NCI-H1048 (cell line): Measurements from ENCODE around the gene TBKBP1.

Experiments
- DNase-seq: peaks from one replicate; lab custom pipeline; 2025; lab: John Stamatoyannopoulos, UW

TBKBP1 gene

DNA sequence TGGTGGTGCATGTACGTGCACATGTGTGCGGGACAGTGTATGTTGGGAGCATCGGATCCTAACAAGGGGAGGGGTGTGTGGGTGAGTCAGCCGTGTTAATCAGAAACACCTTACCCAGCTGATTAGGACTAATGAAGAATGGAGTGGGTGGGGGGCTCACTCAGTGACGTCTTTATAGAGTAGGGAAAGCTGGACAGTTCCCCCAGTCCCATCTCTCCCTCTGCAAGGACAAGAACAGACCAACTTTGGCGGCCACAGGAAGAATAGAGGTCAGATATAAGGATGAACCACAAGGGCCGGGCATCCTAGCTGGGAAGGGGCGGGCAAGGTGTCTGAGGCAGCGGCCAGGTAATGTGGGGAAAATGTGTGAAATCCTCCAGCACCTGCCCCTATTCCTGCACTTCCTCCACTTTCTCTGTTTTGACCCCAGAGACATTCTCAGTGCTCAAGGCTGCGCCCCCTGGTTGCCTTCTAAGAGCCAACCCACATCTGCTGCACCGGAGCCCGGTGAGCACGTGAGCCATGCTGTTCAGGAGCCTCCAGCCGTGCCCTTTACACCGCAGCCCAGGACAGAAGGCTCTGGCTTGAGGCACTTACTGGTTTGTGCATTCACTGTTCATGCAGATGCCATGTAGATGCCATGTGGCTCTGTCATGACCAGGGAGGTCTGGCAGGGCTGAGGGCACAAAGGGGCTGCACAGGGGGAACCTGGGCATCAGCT is 20.2 kb downstream of the TBKBP1 start:
- no peak for DNase-seq

DNA sequence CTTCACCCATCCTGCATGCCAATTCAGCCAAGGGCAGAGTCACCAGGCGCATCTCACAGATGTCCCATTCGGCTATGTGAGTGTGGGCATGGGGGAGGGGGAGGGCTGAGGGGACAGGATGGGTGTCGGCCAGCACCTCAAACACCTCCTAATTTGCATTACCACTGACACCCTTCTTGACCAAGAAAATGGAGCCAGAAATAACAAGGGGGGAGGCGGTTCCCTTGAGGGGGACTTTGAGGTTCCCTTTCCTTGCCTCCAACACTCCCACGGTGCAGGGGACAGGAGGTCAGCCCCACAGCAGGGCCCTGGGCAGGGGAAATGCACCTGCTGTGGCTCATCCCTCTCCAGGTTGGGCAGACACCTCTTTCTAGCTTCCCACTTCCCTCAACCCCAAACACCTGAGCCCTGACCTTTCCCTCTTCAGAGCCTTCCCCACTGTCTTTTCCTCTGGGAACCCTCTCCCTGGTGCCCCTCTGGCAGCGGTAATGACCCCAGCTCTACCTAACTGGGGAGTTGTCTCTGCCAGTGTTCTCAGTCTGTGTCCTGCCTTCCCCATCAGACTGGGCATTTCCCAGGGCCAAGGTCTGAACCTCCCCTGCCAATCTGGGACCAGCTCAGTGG is 20.9 kb downstream of the TBKBP1 start:
- DNase-seq: no peak

DNA sequence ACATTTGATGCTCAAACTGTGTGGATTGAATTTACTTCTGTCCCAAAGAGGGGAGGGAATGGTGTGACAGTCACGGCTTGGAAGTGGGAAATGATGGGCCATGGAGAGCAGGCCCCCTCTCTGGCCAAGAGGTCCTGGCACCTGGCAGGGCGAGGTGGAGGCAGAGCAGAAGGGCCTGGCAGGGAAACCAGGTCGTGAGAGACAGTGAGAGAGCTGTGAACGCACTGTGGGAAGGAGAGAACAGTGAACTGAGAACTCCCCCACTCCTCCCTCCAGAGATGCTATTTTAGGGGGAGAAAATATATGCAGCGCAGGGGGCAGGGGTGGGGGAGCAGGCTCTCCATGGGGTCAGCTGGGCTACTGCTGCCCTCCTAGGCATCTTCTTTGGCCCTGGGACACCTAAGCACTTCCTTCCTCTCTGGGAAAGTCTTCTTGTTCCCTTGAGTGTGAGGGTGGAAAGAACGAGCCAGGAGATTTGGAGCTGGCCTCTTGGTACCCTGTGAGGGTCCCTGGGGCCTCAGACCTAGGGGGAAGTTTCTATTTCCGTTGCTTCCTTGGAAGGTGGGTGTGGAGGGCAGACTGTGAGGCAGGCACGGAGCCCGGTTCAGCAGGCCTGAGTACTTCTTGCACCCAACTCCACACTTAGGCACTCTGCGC is 21.8 kb downstream of the TBKBP1 start:
- DNase-seq: no peak

DNA sequence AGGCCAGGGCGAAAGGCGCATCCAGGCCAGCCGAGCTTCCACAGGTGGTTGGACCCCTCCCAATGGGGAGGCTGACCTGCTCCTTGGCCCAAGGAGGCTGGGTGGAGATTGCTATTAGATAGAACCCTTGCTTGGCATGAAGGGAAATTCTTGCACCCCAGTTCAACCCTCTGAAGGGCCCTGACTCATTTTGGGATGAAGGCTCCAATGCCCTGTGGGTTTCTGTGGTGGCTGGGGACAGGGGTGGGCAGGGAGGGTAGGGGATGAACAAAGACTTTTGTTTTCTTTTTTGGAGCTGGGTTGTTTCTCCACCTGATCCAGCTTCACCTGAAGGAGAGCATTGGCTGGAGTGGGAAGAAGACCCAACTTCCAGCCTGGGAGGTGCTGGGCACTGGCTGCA is 22.4 kb downstream of the TBKBP1 start:
- DNase-seq: no peak

DNA sequence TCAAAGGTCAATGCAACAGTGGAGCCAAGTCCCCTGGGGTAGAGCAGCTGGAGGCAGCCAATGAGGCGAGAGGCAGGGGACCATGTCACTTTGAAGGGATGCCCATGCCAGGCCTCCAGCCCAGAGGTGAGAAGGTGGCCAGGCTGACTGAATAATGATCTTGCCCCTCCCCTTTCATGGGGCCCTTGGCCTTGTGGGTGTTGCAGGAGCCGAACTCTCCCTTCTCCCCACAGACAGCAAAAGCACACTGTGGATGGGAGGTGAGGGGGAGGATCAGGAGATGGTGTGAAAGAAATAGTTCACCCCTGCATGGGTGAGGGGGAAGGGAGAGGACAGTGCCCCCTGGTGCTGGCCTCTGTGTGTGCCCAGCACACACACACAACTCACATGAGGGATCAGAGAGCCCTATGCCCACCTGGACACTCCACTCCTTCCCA is 23.3 kb downstream of the TBKBP1 start:
- no peak for DNase-seq

DNA sequence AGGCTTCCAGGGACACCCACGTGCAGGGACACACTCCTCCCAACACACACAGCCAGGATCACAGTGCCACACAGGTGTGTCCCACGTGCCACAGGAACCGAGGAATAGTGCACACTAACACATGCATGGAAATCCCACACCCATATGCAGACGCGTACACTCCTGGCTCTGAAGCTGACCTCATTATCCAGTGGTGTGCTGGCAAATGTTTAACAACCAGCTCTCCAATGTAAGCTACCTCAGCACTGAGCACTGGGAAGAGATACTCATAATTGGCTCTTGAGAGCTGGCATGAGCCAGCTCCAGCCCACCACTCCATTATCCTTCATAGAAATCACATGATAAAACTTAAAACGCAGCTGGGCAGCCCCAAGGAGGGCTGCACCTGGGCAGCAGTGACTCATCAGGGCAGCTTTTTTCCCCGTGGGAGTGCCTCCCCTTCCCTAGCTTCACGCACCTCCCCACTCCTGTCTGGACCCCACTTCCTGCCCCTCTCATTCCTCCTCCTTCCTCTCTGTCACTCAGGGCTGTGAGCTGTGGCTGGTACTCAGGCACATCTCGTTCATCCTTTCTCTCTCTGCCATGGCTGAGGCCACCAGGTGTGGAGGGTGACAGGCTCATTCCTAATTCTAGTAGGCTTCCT is 24.1 kb downstream of the TBKBP1 start:
- no peak for DNase-seq

DNA sequence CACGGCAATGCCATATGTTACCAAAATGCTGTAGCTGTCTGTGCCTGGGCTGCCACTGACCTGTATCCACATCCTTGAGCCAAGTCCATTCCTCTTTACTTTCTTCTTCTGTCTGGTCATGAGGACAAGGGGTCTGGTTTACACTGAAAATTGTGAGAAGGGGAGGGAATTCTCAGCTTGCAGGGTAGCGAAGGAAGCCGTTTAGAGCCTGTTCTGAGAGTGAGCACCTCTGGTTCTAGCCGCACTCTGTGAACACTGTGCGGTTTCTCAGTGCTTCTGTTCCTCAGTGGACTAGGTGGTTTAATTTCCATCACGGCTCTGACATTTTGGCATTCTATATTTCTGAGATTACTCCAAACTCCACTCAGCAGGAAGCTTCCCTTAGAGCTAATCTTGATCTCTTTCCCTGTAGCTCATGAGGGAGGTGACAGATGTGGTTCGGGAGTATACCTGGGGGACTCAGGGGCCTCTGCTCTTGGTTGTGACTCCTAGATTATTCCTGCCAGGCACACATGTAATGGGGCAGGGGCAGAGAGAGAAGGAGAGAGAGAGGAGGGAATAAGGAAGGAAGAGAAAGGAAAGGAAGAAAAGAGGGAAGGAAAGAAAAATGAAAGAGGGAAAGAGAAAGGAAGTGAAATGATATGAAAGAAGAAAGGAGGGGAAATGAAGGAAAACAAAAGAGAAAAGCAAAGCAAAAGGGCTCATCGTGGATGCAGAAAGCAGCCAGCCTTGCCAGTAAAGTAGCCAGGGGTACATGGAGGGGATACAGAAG is 24.9 kb downstream of the TBKBP1 start:
- no peak for DNase-seq

DNA sequence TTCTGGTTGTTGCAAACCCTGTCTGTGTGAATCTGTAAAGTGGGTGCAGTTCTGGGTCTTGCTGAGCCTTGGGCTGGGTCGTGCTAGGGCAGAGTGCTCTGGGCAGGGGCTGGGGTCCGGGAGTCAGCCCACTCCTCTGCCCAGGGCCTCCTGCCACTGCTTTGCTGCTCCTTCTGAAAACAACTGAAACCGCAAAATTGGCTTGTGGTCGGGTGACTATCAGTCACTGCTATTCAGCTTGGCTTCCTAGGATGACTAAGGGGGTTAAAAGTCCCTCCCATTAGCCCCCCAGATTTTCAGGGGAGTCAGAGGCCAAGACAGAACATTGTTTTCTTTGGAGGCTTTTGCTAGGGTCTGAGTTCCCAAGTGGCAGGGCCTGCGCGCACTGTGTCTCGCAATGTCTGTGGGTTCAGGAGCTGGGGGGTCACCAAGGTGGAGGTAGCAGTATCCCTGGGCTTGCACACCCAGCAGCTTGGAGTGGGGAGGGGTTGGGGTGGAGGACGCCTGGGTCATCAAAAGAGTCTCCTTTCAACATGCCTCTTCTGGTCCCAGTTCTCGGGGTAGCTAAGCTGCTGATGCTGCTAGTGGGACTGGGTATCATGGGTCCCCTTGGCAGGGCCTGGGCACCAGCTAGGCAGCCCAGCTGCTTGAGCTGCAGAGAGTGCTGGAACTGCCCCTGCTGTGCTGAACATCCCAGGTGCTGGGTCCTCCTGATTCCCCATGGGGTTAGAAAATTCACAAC is 25.6 kb downstream of the TBKBP1 start:
- no peak for DNase-seq

DNA sequence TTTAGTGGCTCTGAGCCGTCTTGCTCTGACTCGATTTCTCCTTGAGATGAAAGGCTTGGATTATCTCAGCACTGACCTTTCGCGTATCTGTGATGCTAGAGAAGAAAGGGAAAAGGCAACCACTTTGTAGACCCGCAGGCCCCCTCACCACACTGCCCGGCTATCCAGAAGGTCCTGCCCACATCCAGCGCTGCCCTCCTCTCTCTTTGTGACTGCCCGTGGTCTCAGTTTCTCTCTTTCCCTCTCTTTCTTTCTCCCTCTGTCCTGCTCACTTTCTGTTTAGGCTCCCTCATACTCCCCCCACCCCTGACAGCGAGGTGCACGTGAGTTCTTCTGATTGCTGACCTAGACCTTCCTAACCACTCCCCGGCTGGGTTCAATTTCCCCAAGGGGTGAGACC is 26.2 kb downstream of the TBKBP1 start:
- DNase-seq: no peak

DNA sequence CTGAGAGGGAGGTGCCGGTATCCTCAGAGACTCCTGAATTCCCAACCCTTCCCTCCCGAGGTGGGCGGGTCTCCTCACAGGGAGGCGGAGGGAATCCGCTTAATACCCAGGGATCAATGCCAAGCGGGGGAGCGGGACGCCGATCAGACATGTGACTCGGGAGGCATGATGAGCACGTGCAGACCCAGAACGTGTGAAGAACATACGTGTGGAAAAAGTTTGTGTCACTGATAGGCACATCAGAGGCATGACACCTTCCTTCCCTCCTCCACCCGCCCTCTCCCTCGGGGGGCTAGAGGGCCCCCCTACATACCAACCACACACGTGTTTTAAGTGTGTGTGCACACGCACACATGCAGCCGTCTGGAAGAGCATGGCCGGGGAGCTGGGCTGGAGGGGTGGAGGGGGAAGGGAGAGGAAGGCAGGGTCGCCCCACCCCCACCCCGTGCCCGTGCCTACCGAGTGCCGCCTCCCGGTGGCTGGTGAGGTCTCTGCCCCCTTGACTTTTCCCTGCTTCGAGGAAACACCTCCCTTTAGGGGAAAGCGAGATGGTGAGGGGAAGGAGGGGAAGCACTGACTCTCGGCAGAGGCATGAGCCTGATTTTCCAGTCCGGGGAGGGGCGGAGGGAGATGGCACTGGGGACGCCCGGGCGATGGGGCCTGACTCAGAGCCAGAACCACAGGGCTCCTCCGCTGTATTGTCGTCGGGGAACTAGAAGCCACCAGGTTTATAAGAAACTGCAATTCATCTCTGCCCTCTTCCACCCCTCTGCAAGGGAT is 27.0 kb downstream of the TBKBP1 start:
- DNase-seq: no peak

DNA sequence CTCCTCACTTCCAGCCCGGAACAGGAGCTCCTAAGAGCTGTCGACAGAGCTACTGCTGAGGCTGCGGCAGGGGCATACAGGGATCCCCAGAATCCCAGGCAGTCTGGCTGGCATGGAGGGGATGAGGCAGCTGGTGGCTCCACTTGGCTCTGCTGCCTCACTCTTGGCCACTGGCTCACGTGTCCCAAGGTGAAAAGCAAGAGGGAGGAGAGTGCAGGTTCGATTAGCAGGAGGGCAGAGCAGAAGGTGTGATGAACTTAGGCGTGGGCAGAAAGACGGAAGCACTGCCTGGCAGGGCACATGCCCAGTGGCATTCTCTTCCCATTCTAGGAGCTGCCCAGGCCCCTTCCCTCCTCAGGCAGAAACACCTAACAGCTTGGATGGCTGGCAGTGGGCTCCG is 27.8 kb downstream of the TBKBP1 start:
- no peak for DNase-seq

DNA sequence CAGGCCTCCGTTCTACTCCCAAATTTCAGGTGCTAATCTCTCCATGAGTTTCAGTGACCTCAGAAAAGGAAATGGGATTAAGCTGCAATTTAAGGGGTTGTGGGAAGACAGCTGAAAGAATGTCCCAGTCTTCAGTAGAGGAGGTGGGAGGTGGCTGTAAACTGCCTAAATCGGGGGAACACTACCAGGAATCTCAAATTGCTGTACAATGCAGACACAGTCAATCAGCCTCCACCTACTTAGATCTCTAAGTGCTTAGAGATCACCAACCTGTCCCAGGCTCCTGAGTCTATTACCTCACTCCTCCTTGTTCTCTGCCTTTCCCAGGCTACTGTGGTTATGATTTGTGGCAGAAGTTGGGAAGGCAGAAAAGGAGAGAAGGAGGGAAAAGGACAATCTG is 30.7 kb downstream of the TBKBP1 start:
- no peak for DNase-seq

DNA sequence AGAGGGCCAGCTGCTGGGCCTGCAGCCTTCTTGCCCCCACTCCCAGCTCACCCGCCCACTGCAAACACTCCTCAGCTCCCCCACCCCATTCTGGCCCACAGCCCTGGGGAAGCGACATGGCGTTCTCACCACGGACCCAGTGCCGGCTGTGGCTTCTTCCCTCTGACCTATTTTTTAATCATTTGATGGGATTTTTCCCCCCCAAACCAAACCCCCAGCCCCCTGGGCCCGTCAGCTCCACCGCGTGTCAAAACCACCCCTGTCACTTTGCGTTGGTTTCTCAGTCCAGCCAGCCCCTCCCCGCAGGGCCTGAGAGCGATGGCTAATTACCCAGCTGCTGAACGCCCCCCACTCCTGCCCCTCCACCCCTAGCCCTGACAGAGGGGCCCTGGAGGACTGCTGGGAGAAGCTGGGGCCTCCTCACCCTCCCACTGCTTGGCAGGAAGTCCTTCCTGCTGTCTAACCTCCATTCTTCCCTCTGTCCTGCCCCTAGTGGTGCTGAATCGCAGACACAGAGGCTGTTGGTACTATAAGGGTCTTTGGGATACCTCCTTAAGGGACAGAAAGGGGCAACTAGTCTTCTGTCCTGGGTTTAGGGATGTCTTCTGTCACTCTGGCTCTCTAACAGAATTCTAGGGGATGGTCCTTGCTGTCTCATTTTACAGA is 31.6 kb downstream of the TBKBP1 start:
- DNase-seq: no peak

DNA sequence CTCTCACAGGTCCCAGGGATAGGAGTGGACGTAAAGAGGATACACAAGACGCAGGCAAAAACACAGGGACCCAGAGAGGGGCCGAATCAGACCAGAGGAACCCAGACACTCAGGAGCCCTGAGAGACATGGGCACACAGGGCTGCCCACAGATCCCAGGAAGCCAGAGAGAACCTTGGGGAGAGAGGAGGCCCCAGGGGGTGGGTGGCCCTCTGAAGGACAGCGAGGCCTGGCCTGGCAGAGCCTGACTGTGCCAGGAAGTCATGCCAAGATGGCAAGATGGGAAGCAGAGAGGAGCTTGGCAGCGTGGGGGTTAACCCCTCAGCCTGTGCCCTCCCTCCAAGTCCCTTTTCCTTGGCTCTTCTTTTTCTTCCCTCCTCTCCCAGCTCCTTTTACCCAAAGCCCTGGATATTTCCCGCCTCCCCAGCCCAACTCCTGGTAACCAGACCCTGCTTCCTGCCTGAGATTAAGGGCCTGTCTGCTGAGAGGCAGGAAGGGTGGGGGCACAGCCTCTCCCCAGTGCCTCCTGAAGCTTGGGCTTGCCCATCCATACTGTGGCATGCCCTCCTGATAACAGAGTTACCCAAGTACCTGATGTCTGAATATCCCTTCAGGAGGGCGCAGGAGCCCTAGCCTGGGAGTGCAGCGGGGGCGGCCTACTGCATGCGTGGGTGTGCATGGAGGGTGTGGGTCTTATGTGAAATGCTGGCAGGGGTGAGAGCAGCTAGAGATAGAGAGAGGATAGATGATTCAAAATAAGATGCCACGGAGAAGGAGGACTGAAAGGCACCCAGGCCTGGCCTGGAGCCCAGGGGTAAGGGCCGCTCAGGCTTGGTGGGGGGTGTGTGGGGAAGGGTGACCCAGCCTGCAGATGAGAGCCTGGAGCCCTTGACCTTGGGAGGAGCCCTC is 33.1 kb downstream of the TBKBP1 start:
- DNase-seq: no peak

DNA sequence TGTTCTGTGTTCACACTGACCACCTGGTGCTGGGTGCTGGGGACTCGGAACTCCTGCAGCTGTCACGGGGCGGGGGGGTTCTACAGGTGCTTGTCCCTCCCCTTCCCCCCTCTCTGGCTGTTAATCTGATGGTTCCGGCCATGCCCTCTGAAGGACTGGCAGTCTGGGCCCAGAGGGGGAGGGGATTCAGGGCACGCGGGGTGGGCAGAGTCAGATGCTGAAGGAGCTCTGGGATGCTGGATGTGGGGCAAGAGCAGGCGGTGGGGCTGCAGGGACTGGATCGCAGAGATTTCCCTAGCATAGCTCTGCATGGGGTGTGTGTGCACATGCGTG is 33.7 kb downstream of the TBKBP1 start:
- DNase-seq: no peak

DNA sequence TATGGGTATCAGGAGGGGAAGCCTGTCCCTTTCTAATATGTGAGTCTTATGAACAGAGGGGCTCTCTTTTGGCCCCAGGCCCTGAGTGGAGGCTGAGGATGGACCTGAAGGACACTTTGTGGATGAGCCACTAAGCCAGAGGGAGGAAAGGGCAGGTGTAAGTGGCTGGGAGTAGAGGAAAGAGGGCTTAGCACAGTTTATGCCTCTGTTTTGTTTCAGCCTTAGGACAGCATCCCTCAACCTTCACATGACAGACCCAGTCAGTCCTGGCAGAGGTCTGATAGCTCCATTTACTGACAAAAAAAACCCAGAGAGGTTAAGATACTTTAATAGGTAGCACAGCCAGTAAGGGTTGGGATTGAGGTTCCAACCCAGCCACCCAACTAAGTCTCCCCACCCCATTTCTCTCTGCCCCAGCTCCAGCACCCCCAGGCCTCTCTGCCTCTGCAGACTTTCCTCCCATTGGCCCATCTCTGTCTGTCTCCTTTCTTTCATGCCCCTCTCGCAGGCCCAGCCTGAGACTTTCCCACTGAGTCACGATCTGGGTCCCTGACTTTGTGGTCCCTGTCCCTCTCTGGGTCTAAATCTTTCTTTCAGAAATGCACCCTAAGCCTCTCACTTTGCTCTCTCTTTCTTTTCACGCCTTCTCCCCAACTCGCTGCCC is 34.4 kb downstream of the TBKBP1 start:
- DNase-seq: no peak

DNA sequence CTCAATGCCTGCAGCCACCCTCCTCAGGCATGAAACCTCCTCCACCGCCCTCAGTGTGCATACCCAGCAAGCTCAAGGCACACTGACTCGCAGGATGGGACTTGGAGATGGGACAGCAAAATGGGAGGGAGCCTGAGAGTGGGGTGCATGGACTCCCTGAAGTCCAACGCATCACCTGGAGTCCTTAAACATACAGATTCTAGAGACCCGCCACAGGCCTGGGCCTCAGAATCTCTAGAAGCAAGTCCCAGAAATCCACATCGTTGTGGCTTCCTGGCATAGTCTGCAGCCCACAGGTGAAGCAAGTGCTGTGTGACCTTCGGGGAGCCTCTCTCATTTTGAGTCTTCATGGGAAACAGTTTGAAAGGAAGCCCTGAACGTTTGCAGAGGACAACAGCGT is 35.5 kb downstream of the TBKBP1 start:
- no peak for DNase-seq

DNA sequence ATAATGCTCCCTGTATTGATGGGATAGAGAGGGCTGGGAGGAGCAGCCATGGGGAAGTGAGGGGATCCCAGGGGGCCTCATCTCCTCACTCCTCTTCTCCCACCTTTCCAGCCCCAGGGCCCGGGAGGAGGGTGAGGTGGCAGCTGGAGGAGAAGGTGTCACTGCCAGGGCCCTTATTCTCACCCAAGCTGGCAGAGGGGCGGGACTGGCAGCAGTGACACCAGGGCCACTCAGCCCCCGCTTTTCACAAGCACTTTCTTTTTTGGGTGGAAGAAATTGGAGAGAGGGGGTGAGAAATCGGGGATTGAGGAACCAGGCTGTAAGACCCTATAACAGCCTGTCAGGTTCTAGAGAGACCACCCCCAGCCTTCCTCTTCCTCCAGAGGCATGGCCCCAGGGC is 36.7 kb downstream of the TBKBP1 start:
- DNase-seq: no peak

DNA sequence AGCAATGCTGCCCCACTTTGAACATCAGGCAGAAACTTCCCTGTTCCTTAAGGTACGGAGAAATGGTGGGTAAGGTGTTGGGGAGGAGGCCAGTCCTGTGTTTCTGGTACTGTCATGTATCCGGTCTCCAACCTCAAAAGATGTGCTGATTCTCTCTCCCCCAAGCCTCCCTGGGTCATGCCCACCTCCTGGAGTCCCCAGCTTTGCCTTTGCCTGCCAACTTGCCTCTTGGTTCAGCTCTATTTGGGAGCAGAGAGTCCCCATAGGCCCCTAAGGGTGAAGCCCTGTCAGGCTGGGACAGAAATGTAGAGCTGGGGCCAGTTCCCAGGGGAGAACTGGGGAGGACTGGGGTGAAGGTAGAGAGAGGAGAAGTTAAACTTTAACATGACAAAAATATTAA is 37.4 kb downstream of the TBKBP1 start:
- DNase-seq: no peak
